GM19351 (cell line): ENCODE measurements around the gene ATP5ME.
"Not testable (repeated sequence)": the region's sequence is repeated elsewhere in the genome, so short reads cannot be mapped to it uniquely, and the experiment has no call there.

ENCODE experiments used
- ATAC-seq: cut with Tn5 transposase; IDR thresholded peaks from one replicate; pipeline ENCODE4 v1.9.1; 2021; ENCODE audit warnings: mild to moderate bottlenecking, moderate library complexity; ENCODE audit not compliant: unreplicated experiment

The ATP5ME gene

GRCh38 chr4:674172-675035 lies at the start of gene ATP5ME, which contains the start of gene MYL5:
ATP5ME (minus strand) TSS chr4:674276; CDS start chr4:674247, 29 bp downstream.
MYL5 (plus strand) TSS chr4:674542; CDS start chr4:678027, 3,485 bp downstream.
- ATAC-seq = peak; percentile 66

GRCh38 chr4:722851-723360 lies 48.8 kb upstream of the ATP5ME start:
- ATAC-seq = no peak

- ATAC-seq = no peak
Observed at GRCh38 chr4:722169-722725, 48.2 kb upstream of the ATP5ME start.

GRCh38 chr4:721261-722168 lies 47.4 kb upstream of the ATP5ME start:
- no peak for ATAC-seq

GRCh38 chr4:720111-720860 lies 46.2 kb upstream of the ATP5ME start:
- ATAC-seq = no peak

GRCh38 chr4:718460-718859 lies 44.4 kb upstream of the ATP5ME start:
- ATAC-seq = no peak

GRCh38 chr4:717601-718320 lies 43.7 kb upstream of the ATP5ME start:
- no peak for ATAC-seq

GRCh38 chr4:714087-714486 lies 40.0 kb upstream of the ATP5ME start:
- ATAC-seq = no peak

GRCh38 chr4:712916-713632 lies 39.0 kb upstream of the ATP5ME start:
- no peak for ATAC-seq

- no peak for ATAC-seq
Observed at GRCh38 chr4:712093-712492, 38.0 kb upstream of the ATP5ME start.

- no peak for ATAC-seq
Observed at GRCh38 chr4:710916-711315, 36.8 kb upstream of the ATP5ME start.

GRCh38 chr4:710116-710515 lies 36.0 kb upstream of the ATP5ME start:
- ATAC-seq = no peak

GRCh38 chr4:709348-709747 lies 35.3 kb upstream of the ATP5ME start:
- ATAC-seq = no peak

- ATAC-seq = no peak
Observed at GRCh38 chr4:708631-708933, 34.5 kb upstream of the ATP5ME start.

- no peak for ATAC-seq
Observed at GRCh38 chr4:707929-708630, 34.0 kb upstream of the ATP5ME start.

- no peak for ATAC-seq
Observed at GRCh38 chr4:706834-707598, 32.9 kb upstream of the ATP5ME start.

- ATAC-seq = not testable (repeated sequence)
Observed at GRCh38 chr4:706083-706633, 32.1 kb upstream of the ATP5ME start.
